Measurements from ENCODE around the gene INPP4B.

The INPP4B gene

DNA sequence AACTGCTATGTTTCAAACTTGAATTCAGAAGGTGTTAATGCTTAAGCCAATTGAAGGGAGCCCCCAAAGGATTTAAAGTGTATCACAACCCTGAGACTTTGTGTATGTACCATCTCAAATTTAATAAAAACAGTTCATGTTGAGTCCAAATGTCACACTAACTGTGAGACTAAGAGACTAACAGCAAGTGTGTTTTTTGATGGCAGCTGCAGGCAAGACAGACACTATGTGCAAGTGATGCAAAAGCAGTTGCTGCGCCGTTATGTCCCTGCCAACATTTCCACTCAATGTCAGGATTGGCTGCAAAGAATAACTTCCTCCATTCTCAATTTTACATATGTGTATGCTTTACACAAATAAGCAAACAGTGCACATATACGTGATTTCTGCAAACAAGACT lies 615.1 kb downstream of the INPP4B start:
- no peak for DNase-seq (ENCODE audit: low read depth in 3 of 3)

DNA sequence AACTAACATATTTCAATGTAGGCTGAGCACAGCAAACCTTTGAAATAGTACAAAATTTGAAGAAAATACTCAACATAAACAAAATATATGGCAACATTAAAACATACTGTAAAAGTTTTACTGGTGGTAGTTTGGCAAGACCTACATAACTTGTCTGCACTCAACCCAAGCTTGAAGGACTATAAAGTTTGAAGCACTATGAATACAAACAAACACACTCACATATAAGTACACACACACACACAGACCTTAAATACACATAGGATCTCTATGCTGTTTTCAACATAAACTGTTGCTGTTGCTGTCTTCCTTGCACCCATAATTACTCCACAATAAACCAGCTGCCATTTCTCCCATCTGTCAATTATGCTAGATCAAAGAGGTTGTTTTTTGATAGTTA lies 620.1 kb downstream of the INPP4B start:
- no peak for DNase-seq (ENCODE audit: low read depth in 3 of 3)

DNA sequence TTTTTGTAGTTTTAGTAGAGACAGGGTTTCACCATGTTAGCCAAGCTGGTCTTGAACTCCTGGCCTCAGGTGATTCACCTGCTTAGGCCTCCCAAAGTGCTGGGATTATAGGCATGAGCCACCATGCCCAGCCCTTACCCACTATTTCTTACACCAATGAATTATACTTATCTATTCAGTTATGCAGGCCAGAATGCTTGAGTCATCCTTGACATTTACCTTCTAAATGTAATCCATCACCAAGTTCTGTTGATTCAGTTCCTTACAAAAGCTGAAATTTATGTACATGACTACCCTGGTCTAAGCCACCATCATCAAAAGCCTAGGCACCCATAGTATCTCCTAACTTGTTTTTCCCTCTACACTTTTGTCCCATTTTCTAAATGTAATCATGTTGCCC lies 624.0 kb downstream of the INPP4B start:
- no peak for DNase-seq (ENCODE audit: low read depth in 3 of 3)

DNA sequence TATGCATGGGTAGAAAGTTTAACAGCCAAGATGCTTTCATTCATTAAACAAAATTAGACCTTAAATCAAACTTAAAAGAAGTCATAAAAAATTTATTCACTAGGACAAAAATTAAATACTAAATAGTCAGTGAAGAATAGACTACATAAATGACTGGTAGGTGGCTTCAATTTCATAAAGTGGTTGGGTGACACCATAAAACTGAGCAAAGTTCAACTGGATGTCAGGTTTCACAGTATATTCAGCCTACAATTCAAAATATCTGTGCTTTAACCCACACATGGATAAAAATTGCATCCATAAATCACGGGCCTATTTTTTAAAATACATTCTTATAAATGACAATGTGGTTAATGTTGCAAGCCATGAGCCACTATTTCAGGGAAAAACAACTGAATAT lies 627.4 kb downstream of the INPP4B start:
- DNase-seq (ENCODE audit: low read depth in 3 of 3), result no peak

DNA sequence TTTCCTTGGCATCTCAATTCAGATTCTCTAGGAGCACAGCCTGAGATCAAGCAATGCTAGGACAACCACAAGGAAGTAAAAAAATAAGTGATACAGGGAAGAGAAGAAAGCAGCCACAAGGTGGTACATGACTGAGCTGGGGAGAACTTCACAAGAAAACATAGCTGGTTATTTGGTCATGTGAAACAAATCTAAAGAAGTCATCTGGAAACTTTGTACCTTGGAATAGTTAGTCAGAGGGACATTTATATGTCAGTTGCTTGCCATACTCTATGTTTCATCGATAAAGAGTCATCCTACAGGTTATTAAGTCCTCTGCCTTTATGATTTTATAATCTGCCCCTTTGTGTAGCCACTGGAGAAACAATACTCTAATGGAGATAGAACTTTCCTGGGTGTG lies 634.7 kb downstream of the INPP4B start:
- no peak for DNase-seq (ENCODE audit: low read depth in 3 of 3)

DNA sequence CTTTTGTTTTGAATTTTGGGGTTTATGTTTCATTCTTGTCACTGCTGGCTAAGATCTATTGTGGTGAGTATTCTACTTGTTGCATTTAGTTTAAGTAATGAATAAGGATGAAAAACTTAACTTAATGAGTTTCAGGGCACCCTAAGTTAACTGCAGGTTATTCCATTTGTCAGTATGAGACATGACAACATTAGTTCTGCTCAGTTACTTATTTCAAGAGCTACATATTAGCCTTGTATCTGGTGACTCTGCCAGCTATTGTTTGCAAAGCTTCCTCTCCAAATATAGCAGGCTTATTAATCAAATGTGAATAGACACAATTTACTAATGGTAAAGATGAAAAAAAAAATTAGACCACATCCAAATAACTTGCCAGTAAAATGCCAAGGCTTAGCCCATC lies 642.6 kb downstream of the INPP4B start:
- DNase-seq (ENCODE audit: low read depth in 3 of 3), result no peak

DNA sequence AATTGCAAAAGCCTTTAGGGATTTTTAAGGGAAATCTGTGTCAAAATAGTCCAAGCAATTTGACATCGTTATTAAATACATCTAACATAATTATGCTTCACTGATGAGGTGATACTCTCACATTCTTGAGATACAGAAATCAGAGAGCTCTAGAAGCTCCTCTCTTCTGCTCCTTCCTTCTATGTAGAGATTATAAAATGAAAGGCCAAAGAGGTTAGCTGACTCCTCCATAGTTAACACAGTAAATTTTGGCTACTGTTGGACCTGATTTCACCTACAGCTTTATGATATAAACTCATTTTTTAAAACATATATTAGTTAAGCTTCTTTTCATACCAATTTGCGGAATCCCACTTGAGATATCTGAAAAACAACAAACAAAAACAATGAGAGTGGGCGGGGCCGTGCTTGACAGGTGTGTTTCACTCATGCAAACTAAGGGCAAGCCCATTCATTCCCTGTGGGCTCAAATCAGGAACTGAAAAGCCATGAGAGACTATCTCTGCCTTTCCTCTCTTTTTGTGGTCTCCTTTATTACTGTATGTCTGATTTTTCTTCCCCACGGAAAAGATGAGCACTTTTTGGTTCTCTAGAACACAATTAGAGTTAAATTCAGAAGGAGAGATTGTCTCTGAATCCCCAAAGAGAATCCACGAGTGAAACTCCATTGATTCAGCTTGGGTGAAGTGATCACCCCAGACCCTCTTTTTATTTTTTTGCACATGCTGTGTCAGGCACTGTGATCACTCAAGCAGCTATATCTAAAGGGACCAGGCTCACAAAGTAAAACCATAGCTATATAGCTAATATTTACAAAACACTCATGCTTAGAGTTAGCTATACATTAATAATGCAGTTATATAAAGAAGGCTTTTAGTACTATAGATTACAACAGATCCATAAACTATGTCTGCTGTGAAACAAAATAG lies 643.4 kb downstream of the INPP4B start:
- no peak for DNase-seq (ENCODE audit: low read depth in 3 of 3)

DNA sequence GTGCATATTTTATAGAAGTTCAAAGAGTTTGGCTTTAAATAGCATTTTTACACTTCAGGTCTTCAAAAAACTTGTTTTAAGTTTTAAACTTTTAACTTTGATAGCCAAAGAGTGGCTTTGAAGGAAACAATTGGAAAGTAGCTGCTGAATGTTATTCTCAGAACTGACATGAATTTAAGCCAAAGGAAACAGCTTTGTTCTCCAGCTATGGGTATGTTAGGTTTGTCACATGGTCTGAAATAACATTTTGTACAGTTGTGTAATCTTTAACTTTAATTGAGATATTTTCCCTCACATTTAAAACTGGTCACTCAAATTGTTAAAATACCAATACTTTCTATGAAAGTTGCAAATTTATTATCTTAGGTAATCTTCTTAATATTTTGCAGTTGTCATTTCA lies 645.1 kb downstream of the INPP4B start:
- DNase-seq (ENCODE audit: low read depth in 3 of 3), result no peak

DNA sequence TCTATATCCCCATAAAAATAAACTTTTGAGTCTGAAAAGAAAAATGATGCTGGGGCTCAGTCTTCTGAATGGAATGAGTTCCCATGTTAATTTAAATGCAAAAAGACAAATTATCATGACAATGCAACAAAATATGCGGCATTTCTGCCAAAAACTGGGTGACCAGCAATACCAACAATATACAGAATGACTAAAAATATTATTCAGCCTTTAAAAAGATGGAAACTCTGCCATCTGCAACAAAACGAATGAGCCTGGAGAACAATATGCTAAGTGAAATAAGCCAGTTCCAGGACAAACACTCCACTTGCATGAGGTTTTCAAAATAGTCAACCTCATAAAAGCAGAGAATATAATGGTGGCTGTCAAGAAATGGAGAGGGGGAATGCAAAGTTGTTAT lies 651.2 kb downstream of the INPP4B start:
- DNase-seq (ENCODE audit: low read depth in 3 of 3), result no peak

DNA sequence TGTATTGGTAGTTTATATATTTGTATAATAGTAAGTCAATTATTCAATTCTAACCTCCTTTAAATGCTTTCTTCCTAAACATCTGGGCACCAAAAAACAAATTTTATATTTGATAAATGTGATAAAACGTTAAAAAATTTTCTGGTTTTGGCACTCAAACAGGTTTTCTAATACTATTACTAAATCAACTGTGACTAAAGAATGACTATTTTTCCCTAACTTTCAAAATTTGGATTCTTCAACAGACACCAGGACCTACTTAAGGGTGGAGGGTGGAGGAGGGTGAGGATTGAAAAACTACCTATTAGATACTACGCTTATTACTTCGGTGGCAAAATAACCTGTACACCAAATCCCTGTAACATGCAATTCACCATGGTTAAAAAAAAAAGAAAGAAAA lies 654.2 kb downstream of the INPP4B start:
- DNase-seq (ENCODE audit: low read depth in 3 of 3), result no peak

DNA sequence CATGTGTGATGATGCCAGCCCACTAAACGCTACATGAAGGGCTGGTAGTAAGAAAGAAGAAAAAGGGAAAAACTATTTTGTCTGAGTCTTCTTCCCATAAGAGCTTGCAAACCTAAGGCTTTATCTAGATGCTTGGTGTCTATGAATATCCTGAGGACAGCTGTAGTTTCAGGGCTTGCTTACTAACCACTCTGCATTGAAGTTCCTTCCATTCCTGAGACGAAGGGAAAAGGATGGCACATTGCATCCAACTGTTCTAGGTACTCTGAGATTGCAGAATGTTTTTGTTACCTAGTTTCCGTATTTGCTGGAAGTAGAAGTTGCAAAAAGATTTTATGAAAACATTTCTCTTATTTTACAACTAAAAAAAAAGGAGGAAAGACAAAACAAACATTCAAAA lies 665.1 kb downstream of the INPP4B start:
- DNase-seq (ENCODE audit: low read depth in 3 of 3), result no peak

DNA sequence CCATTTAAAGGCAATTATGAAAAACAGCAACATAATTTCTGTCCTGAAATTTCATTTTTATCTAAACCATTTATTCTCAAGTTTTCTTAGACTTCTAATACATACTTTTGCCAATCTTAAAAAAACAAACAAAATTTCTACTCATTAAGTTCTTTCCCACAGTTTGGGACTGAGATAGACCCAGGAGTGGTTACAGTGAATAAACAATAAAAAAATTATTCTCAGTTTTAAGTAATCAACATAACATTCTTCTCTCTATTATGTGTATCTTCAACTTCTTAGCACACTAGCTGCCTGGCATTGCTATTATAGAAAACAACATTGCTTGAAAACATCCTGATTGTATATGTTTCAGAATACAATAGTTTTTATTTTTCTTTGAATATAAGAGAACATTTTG lies 676.9 kb downstream of the INPP4B start:
- no peak for DNase-seq (ENCODE audit: low read depth in 3 of 3)

DNA sequence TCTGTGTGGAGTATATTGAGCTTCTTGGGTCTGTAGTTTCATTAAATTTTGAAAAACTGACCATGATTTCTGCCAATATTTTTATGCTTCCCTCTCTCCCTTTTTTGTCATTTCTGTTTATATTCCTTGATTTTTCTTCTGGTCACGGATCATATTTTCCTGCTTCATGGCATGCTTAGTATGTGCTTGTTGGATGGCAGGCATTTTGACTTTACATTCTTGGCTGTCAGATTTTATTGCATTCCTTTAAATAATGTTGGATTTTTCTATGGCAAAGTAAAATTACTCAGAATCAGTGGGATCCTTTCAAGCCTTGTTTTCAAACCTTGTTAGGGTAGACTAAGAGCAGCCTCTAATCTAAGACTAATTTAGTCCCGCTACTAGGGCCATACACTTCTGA lies 677.9 kb downstream of the INPP4B start:
- no peak for DNase-seq (ENCODE audit: low read depth in 3 of 3)

DNA sequence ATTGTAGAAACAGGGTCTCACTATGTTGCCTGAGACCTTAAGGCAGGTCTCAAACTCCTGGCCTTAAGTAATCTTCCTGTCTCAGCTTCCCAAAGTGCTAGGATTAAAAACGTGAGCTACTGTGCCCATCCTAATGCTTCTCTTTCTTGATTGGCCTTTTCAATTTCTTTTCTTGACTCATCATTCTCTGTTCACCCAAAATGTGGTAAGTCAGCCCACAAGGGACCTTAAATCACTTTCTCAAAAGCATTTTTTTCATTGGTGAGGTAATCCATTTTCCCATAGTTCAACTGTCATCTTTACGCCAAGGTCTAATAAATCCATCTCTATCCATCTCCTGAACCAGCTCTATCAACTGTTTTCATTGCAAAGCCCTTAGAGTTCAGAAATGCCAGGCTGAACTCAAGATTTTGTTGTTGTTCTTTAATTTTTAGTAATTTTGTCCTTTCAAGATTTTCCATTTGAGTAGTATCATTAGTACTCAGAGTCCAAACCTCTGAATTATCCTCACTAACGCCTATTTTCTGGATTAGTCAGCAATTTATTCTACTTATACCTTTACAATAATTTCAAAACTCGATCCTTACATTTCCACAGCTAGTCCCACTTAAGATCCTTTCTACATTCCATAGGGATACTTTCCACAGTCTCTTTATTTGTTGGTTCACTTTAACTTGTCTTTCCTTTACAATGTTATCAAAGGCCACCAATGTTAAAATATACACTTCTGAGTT lies 681.2 kb downstream of the INPP4B start:
- DNase-seq (ENCODE audit: low read depth in 3 of 3), result no peak

DNA sequence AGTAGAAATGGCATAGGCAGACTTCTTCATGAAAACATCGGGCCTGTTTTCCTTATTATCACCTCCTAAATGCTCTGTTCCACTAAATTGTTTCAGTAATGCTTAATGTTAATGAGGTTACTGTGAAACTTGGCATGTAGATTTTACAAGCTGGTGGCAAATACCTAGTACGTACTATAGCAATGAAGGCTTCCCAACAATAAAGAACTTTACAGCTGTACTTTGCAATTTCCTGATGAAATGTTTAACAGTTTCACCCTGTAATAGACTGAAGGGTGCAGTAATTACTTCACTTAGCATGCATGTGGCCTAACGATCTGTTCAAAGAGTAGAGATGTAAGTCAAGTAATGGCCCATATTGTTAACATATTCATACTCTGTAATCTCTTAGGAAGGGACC lies 685.0 kb downstream of the INPP4B start:
- no peak for DNase-seq (ENCODE audit: low read depth in 3 of 3)

DNA sequence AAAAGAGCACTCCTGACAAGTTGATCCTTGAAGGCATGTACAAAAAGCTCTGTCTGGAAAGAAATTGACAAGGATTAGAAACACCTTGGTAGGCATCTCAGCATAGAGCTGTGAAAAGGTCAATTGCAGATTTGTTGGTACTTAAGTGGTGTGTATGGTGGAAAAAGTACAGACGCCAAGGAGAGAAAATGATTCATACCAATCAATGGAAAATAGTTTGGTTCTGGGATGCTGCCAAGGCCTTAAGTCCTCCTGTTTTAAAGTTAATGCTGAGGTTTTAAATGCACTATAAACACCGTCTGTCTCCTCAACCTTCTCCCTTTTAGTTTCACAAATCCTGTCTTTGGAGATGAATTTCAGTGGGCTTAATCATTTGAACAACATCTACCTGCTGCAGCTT lies 685.6 kb downstream of the INPP4B start:
- DNase-seq (ENCODE audit: low read depth in 3 of 3), result no peak

DNA sequence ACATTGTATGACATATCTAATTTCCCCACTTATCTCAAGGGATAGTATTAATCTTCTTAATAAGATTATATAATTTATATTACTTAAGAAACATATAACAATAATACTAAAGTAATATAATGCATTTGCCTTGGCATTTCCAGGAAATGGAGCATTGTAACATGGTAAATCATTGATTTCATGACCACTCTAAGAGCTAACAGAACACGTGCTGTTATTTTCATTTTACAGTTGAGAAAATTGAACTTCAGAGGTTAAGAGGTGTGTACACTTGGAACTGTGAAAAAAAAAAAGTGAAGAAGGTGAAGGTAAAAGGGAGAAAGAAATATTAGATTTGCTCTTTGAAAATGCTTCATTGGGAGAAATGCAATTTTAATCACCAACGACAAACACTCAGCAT lies 687.1 kb downstream of the INPP4B start:
- no peak for DNase-seq (ENCODE audit: low read depth in 3 of 3)

DNA sequence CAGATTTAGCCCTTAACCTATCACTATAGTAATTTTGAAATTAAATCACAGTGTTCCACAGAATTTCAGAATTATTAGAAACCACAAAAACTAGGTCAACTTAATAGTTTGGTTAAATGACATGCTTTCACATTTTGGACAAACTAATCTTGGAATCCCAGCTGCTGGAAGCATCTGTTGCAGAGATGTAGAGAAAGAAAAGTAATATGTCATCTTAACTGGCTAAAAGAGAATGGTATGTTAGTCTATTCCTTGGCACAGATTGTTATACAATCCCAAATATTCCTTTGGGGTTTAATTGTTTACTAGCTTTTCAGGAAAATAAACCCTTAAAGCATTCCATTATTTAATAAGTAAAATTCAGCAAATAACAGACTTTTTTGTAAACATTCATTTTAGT lies 689.8 kb downstream of the INPP4B start:
- DNase-seq (ENCODE audit: low read depth in 3 of 3), result no peak

DNA sequence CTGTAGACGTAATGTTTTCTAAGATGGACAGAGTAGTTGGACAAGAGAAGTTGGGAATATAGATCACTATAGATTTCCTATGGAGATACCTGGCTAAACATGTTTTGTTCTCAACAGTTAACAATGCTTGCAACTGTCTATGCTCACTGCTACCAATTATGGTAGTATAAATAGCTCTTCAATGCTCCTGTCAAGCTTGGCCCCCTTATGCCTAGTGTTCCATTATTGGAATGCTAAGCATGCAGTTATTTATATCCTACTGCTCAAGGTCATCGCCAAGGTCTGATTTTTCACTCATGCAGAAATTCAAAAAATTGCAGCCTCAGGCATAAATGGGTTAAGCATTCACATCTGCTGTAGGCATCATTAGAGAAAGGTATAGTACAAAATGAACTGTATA lies 690.8 kb downstream of the INPP4B start:
- DNase-seq (ENCODE audit: low read depth in 3 of 3), result no peak

DNA sequence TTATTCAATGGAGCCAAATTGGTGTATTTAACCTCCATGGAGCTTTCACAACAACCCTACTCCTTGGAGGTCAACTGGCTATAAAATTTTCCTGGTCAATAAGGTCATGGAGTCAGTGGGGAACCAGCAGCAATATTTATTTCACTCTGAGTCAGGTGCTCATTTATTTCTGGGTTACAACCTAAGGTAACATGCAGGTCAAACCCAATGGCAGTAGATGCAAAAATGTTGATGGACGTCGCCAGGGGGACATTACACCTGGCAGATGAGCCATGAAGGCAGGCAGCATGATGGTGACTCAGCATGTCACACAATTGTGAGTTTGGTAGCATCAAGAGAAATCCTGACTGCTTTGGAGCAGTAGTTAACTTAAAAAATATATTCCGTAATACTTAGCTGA lies 695.6 kb downstream of the INPP4B start:
- no peak for DNase-seq (ENCODE audit: low read depth in 3 of 3)

DNA sequence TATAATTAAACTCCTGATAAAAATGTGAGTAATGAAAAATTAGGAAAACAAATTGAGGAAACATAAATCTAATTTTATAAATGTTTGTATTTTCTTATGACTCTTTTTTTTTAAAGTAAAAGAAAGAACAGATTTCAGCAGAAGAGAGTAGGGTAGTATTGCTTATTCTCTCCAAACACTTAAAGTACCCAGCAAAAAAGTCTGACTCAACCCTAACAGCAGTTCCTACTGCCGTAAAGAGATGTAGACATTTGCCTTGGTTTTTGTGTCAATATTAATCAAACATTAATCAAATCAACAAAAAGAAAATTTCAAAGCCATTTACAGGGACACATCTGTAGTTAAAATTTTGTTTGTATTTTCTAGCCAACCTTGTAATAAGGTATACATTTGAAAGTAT lies 701.3 kb downstream of the INPP4B start:
- DNase-seq (ENCODE audit: low read depth in 3 of 3), result no peak

DNA sequence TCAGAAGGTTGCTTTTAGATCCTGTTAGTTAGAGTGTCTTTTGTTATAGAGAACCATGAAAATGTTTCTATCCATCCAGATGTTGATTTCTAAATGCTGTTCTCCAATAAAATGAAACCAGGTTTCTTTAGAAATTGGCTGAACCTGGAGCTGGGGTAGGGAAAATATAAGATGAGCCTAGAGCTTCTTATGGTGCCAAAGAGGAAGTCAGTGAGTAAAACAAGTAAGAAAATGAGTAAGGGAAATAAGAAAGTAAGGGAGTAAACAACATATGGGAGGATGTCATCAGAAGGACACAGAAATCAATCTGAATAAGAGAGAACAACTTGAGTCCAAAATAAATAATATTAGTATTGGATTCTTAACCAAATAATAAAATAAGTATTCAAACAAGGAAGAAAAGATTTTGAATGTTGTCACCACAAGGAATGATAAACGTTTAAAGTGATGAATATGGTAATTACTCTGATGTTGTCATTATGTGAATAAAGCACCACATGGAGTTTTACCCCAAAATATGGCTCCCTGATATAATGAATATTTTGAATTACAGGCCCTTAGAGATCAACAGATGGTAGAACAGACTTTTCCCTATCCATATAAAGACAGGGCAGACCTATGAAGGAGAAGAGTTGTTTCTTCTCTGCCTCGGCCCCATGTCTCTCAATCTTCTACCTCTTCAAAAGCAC lies 703.6 kb downstream of the INPP4B start:
- DNase-seq (ENCODE audit: low read depth in 3 of 3), result no peak

DNA sequence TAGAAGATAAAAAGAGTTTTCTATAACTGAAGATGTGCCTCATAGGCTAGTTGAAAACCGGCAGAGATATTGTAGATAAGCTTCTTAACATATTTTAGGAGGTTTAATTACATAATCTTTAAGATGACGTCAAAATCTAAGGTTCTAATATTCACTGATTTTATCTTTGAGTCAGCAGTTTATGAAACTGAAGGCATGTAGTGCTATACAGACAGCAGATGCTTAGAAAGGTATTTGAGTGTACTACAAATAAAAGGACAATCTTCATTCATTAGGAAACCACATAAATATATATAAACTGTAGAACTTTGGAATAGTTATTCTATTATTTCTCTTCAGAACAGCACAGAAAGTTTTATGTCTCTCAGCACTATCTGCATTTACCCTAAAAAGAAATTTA lies 704.9 kb downstream of the INPP4B start:
- no peak for DNase-seq (ENCODE audit: low read depth in 3 of 3)

All from stimulated activated CD4-positive, alpha-beta T cell treated with anti-CD3 and anti-CD28 coated beads, TNF-alpha, amount 100 ng/mL, for 48 hours (primary cell).